AG09309 (cell line): ENCODE results near the gene SLAMF9.

Source experiments
- DNase-seq: peaks from one replicate; pipeline ENCODE4 v3.0.0-alpha.2; 2010; ENCODE audit warnings: low read depth
- H3K4me3 ChIP-seq: 2 replicates; pipeline ENCODE4 v1.5.1; 2011; ENCODE audit warnings: mild to moderate bottlenecking, low read depth, low read length, moderate library complexity; ENCODE audit not compliant: control insufficient read depth
- CTCF ChIP-seq: IDR thresholded peaks from 2 replicates; pipeline ENCODE4 v1.5.1; 2011; ENCODE audit warnings: mild to moderate bottlenecking, low read depth, low read length, inconsistent platforms; ENCODE audit not compliant: insufficient read depth, control insufficient read depth; ENCODE audit errors: missing control alignments

The SLAMF9 gene

GRCh38 chr1:159937054-159937750 is 16.8 kb downstream of the SLAMF9 start:
- no peak for DNase-seq
- no peak overlapping the region for H3K4me3 ChIP-seq
- TF ChIP-seq CTCF = no peak

- H3K4me3 ChIP-seq = no peak overlapping the region
- TF ChIP-seq CTCF = peak; percentile 99
- no peak for DNase-seq
Measured at GRCh38 chr1:159936273-159936904, 17.6 kb downstream of the SLAMF9 start.

- no peak for TF ChIP-seq CTCF
- H3K4me3 ChIP-seq = no peak overlapping the region
- DNase-seq = no peak
Measured at GRCh38 chr1:159935719-159936272, 18.2 kb downstream of the SLAMF9 start.

- no peak for DNase-seq
- no peak overlapping the region for H3K4me3 ChIP-seq
- no peak for TF ChIP-seq CTCF
Measured at GRCh38 chr1:159935305-159935704, 18.7 kb downstream of the SLAMF9 start.

- no peak for DNase-seq
- TF ChIP-seq CTCF = no peak
- no peak overlapping the region for H3K4me3 ChIP-seq
Measured at GRCh38 chr1:159934136-159935039, 19.6 kb downstream of the SLAMF9 start.

- no peak for TF ChIP-seq CTCF
- no peak for DNase-seq
- H3K4me3 ChIP-seq = no peak overlapping the region
Measured at GRCh38 chr1:159933347-159933746, 20.7 kb downstream of the SLAMF9 start.
